Measurements from ENCODE around the gene IDUA. TPM values are rescaled to one million over a fixed set of nuclear protein-coding genes. Genes with fewer than 3 reads are reported as not detected.

IDUA gene
- total and polyA plus RNA-seq, 2 experiments from 2014 or later = 26.4 to 30.7 TPM

GRCh38 chr4:1021386-1022050 is 34.7 kb downstream of the IDUA start:
- Histone ChIP-seq H3K9ac (no peak overlapping the region), H3K9me3 (ENCODE audit: low read depth) (no peaks in the 10 kb centered on the region), H3F3A (ENCODE audit: insufficient read depth) (no peaks in the 10 kb centered on the region), H4K20me1 (ENCODE audit: insufficient read depth) (no peaks in the 10 kb centered on the region), H3K9me2 (ENCODE audit: insufficient read depth) (no peaks in the 10 kb centered on the region), H3K36me3 (ENCODE audit: low read depth) (no peaks in the 10 kb centered on the region), H3K27ac (no peak overlapping the region), H3K79me2 (ENCODE audit: insufficient read depth) (no peaks in the 10 kb centered on the region), H3K4me1 (ENCODE audit: insufficient read depth) (no peaks in the 10 kb centered on the region), H3K27me3 (replicated peaks; ENCODE audit: insufficient read depth) (no peaks in the 10 kb centered on the region), H3K4me2 (ENCODE audit: unreplicated experiment) (no peak overlapping the region), H2AFZ (no peak overlapping the region), H3K4me3 (no peak overlapping the region)
- in situ Hi-C loops (cut with MboI) = no loop called here
- WGBS, 2 experiments (ENCODE audit: low coverage in 1 of 2, low lambda C conversion rate in 2 of 2, missing lambda C conversion rate in 2 of 2) = 91 to 94% methylated on average over 18 to 19 of the region's 19 CpGs
- DNase-seq = no peak
- TF ChIP-seq EZH2phosphoT487 (IDR thresholded peaks at IDR 0.05; ENCODE audit: insufficient read depth, low read depth) = no peak
- TF ChIP-seq EZH2 (IDR thresholded peaks at IDR 0.05; ENCODE audit: insufficient read depth, poor library complexity, severe bottlenecking) = no peak

GRCh38 chr4:1022051-1022738 is 35.4 kb downstream of the IDUA start:
- H3K27ac ChIP-seq = no peak overlapping the region
- H3K9me3 ChIP-seq (ENCODE audit: low read depth) = no peaks in the 10 kb centered on the region
- H4K20me1 ChIP-seq (ENCODE audit: insufficient read depth) = no peaks in the 10 kb centered on the region
- TF ChIP-seq EZH2 (IDR thresholded peaks at IDR 0.05; ENCODE audit: insufficient read depth, poor library complexity, severe bottlenecking) = no peak
- no peak for TF ChIP-seq EZH2phosphoT487 (IDR thresholded peaks at IDR 0.05; ENCODE audit: insufficient read depth, low read depth)
- H3F3A ChIP-seq (ENCODE audit: insufficient read depth) = no peaks in the 10 kb centered on the region
- no peaks in the 10 kb centered on the region for H3K27me3 ChIP-seq (replicated peaks; ENCODE audit: insufficient read depth)
- WGBS, 2 experiments (ENCODE audit: low coverage in 1 of 2, low lambda C conversion rate in 2 of 2, missing lambda C conversion rate in 2 of 2) = 94 to 96% methylated on average over 35 to 46 of the region's 46 CpGs
- no peak for DNase-seq
- no peaks in the 10 kb centered on the region for H3K79me2 ChIP-seq (ENCODE audit: insufficient read depth)
- H2AFZ ChIP-seq = no peak overlapping the region
- H3K9ac ChIP-seq = no peak overlapping the region
- H3K9me2 ChIP-seq (ENCODE audit: insufficient read depth) = no peaks in the 10 kb centered on the region
- in situ Hi-C loops (cut with MboI) = no loop called here
- H3K4me2 ChIP-seq (ENCODE audit: unreplicated experiment) = no peak overlapping the region
- no peaks in the 10 kb centered on the region for H3K36me3 ChIP-seq (ENCODE audit: low read depth)
- H3K4me3 ChIP-seq = no peak overlapping the region
- H3K4me1 ChIP-seq (ENCODE audit: insufficient read depth) = no peaks in the 10 kb centered on the region

GRCh38 chr4:1022739-1023066 is 35.9 kb downstream of the IDUA start:
- Histone ChIP-seq H3K27me3 (replicated peaks; ENCODE audit: insufficient read depth) (no peaks in the 10 kb centered on the region), H3K9ac (no peak overlapping the region), H3K27ac (no peak overlapping the region), H3K4me3 (no peak overlapping the region), H2AFZ (no peak overlapping the region), H3K79me2 (ENCODE audit: insufficient read depth) (no peaks in the 10 kb centered on the region), H3K4me1 (ENCODE audit: insufficient read depth) (no peaks in the 10 kb centered on the region), H3K9me3 (ENCODE audit: low read depth) (no peaks in the 10 kb centered on the region), H3K36me3 (ENCODE audit: low read depth) (no peaks in the 10 kb centered on the region), H3F3A (ENCODE audit: insufficient read depth) (no peaks in the 10 kb centered on the region), H3K9me2 (ENCODE audit: insufficient read depth) (no peaks in the 10 kb centered on the region), H4K20me1 (ENCODE audit: insufficient read depth) (no peaks in the 10 kb centered on the region), H3K4me2 (ENCODE audit: unreplicated experiment) (no peak overlapping the region)
- DNase-seq = no peak
- TF ChIP-seq EZH2phosphoT487 (IDR thresholded peaks at IDR 0.05; ENCODE audit: insufficient read depth, low read depth) (no peak), EZH2 (IDR thresholded peaks at IDR 0.05; ENCODE audit: insufficient read depth, poor library complexity, severe bottlenecking) (no peak)
- in situ Hi-C loops (cut with MboI) = no loop called here
- 89 to 90% methylated on average over 8 to 19 of the region's 19 CpGs for WGBS, 2 experiments (ENCODE audit: low coverage in 1 of 2, low lambda C conversion rate in 2 of 2, missing lambda C conversion rate in 2 of 2)

- Histone ChIP-seq H3K4me3 (no peak overlapping the region), H2AFZ (no peak overlapping the region), H3F3A (ENCODE audit: insufficient read depth) (no peaks in the 10 kb centered on the region), H3K9me3 (ENCODE audit: low read depth) (no peaks in the 10 kb centered on the region), H4K20me1 (ENCODE audit: insufficient read depth) (no peaks in the 10 kb centered on the region), H3K27me3 (replicated peaks; ENCODE audit: insufficient read depth) (no peaks in the 10 kb centered on the region), H3K9ac (no peak overlapping the region), H3K9me2 (ENCODE audit: insufficient read depth) (no peaks in the 10 kb centered on the region), H3K27ac (no peak overlapping the region), H3K4me2 (ENCODE audit: unreplicated experiment) (no peak overlapping the region), H3K79me2 (ENCODE audit: insufficient read depth) (no peaks in the 10 kb centered on the region), H3K4me1 (ENCODE audit: insufficient read depth) (no peaks in the 10 kb centered on the region), H3K36me3 (ENCODE audit: low read depth) (no peaks in the 10 kb centered on the region)
- in situ Hi-C loops (cut with MboI) = no loop called here
- no peak for TF ChIP-seq EZH2 (IDR thresholded peaks at IDR 0.05; ENCODE audit: insufficient read depth, poor library complexity, severe bottlenecking)
- no peak for TF ChIP-seq EZH2phosphoT487 (IDR thresholded peaks at IDR 0.05; ENCODE audit: insufficient read depth, low read depth)
- 86 to 87% methylated on average over 16 to 18 of the region's 20 CpGs for WGBS, 2 experiments (ENCODE audit: low coverage in 1 of 2, low lambda C conversion rate in 2 of 2, missing lambda C conversion rate in 2 of 2)
- no peak for DNase-seq
Measured at GRCh38 chr4:1023075-1023640, 36.3 kb downstream of the IDUA start.
